HG03280 (cell line): ENCODE data around the gene FLRT1.
"Not testable (repeated sequence)": the region's sequence is repeated elsewhere in the genome, so short reads cannot be mapped to it uniquely, and the experiment has no call there.

Experiments
- ATAC-seq: cut with Tn5 transposase; IDR thresholded peaks from one replicate; pipeline ENCODE4 v1.9.1; 2021; ENCODE audit warnings: mild to moderate bottlenecking, moderate library complexity; ENCODE audit not compliant: unreplicated experiment

FLRT1 gene

DNA sequence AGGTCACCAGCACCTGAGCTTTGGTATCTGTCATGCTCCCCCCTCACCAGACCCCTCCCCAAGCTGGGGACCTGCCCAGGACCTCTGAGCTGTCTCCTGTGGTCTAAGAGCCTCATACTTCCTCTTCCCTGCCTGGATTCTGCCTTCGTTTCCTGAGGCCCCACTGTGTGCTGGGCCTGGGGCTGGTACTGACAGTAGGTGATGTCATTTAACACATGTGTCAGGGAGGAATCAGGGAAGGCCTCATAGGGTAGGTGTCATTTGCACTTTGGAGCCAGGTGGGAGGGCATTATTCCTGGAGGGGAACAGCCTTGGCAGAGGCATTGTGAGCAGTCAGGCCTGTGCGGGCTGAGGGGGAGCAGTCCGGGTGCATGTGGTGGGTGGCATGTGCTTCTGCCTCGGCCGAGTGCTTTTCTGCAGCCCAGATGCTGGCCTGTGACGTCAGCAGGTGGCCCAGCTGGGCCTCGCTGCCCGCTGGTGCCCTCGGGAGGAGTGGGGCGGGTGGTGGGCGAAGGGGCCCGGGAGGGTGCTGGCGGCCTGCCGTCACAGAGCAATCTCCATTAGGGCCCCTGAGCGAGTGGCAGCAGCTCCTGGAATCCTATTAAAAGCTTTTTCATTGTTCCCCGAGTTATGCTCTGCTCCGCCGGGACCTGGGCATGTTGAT is 9.1 kb downstream of the FLRT1 start:
- ATAC-seq: no peak

DNA sequence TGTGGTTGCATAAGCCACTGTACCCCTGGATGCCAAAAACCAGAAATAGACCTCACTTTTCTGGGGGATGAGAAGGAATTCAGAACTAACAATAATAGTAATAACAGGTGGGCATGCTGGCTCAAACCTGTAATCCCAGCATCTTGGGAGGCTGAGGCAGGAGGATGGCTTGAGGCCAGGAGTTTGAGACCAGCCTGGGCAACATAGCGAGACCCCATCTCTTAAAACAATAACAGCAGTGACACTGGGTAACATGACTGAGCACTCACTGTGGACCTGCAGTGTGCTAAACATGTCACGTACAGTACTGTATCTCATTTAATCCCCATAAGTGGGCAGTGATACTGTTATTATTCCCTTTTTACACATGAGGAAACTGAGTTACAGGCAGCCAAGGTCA is 10.0 kb downstream of the FLRT1 start:
- ATAC-seq: no peak

DNA sequence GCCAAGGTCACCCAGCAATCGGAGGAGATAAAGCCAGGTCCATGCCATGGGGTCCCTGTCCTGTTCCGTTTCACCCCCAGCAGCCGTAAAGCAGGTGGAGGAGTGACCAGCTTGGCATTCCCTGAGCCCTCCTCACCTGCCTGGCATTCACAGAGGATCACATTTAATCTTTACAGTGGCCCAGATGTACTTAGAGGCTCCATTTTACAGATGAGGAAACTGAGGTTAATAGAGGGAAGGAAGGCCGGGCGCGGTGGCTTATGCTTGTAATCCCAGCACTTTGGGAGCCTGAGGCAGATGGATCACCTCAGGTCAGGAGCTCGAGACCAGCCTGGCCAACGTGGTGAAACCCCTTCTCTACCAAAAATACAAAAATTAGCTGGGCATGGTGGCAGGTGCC is 11.6 kb downstream of the FLRT1 start:
- not testable (repeated sequence) for ATAC-seq

DNA sequence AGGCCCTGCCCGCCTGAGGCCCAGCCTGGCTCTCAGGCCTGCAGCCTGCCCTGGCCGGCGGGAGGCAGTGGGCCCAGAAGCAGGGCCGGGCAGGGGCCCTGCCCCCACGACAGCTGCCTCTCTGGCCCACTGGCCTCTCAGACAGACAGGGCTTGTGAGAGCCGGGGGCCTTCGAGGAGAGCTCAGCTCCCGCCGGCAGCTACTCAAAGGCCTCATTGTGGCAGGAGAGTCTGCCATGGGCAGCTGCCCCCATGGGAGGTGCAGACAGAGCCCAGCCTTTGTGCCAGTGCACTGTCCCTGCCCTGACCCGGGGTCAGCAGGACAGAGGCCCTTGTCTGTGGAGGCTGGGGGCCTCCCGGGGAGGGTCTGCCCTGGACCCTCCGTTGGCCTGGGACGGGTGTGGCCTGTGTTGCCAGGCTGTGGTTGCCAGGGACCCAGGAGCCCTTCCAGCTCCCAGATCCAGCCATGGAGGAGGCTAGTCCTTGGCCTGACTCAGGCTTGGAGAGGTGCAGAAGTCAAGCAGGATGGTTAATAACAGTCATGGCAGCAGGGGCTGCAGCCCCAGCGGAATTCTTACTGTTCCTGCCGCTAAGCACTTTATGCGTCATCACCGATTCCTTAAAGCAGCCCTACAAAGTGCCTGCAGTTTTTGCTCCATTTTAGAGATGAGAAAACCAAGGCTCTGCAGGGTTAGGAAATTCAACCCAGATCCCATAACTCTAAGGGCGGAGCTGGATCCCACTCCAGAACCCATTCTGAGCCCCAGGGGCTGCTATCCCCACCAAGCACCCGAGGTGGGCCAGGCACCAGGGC is 12.5 kb downstream of the FLRT1 start:
- no peak for ATAC-seq

DNA sequence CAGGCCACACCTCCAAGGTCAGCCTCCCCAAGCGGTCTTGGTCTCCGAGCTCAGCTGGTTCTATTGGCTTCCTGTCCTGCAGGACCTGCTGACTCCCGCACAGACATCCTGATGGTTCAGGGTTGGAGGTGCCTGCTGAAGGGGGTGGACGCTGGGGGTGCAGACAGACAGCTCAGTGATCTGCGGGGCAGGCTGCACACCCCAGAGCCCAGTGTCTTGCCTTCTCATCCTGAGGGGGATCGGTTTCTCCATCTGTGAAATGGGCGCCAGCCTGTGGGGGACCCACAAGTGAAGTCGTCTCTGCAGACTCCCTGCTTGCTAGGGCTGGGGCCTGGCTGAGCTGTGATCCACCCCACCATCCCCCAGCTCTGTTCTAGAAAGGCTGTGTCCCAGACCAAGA is 13.8 kb downstream of the FLRT1 start:
- ATAC-seq: no peak

DNA sequence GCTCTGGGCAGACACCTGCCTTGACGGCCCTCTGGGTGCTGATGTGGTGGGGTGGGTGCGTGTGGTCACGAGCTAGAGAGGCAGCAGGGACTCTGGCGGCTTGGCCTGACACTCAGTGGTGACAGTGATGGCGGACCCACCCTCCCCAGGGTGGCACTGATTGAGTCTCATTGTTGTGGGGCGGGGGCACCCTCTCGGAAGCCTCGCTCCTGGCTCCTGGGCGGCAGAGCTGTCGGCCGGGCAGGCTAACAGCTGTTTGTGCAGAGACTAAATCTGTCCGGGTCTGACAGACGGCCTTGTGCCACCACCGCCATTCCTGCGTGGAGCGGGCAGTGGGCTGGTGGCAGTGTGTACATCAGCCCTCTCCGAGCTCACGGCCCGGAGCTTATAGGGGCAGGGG is 15.6 kb downstream of the FLRT1 start:
- ATAC-seq: no peak

DNA sequence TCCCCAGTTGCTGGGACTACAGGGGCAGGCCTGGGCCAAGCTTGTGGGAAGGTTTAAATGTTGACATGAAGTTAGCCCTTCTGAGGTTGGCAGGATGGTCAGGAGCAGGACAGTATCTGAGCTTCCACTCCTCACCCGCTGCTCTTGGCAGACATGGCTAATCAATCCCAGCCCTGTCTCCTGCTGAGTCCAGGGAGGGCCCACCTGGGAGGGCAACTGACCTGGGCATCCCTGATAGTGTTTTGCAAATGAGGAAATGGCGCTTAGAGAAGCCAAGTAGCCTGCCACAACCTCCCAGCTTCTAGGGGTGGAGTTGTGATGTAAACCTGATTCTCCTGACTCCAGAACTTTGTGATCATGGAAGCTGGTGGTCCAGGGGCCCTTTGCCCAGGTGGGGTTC is 16.7 kb downstream of the FLRT1 start:
- ATAC-seq: no peak

DNA sequence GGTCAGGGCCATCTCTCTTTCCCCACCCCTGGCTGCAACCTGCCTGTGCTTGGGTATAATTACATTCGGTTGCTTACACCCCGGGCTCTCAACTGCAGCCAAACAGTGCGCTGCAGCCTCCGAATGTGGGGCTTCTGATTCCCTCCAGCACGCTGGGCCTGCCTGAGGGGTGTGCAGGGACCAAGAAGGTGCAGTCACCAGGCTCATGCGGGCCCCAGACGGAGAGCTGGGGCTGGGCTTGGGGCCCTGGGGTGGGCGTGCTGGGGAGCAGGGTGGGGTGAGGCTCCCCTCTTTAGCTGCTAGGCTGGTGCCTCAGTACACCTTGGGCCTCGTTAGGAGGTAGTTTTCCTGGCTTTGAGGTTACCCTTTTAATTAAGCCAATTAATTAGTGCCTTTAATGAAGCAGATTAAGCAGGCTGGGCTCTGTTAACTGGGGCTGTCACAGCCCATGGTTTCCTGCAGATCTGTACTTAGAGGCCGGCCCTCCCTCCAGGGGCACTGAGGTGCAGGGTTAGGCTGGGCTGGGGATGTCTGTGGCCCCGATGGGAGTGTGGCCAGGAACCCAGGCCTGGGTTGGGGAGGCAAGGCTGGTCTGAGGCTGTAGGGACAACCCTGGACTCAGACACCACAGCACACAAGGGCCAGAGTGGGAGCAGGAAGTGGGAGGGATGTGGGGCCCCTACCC is 17.3 kb downstream of the FLRT1 start:
- no peak for ATAC-seq

DNA sequence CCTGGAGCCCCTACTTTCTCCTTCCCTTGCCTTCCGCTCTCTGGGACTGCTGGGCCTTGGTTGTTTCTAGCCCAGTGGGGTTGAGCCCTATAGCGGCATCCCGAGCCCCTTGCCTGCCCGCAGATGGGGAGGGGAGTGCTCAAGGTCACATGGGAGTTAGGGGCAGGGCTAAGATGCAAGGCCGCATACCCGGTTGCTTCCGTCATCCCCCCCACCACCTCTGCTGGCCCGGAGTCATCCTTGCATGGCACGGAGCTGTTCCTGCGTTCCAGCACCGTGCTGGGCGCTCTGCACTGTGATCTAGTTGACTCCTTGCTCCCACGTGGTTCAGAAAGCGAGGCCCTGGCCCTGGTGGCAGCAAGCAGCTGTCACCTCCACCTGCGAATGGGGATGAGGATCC is 18.0 kb downstream of the FLRT1 start:
- ATAC-seq: no peak

DNA sequence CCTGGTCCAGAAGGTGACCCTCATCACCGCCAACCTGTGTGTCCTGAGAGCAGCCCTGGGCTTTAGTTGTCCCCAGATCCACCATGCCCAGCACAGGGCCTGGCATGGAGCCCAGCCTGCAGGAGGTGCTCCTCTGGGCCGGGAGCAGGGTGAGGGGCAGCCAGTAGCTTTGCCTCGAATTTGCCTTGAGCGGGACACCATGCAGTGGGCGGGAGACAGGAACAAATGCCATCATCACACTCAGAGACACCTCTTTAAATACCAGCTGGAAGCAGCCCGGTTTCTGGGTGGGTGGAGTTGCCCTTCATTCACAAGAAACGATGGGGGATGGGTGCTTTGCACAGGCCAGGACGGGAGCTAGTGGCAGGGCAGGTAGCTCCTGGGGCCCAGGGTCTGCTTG is 19.3 kb downstream of the FLRT1 start:
- ATAC-seq: no peak

DNA sequence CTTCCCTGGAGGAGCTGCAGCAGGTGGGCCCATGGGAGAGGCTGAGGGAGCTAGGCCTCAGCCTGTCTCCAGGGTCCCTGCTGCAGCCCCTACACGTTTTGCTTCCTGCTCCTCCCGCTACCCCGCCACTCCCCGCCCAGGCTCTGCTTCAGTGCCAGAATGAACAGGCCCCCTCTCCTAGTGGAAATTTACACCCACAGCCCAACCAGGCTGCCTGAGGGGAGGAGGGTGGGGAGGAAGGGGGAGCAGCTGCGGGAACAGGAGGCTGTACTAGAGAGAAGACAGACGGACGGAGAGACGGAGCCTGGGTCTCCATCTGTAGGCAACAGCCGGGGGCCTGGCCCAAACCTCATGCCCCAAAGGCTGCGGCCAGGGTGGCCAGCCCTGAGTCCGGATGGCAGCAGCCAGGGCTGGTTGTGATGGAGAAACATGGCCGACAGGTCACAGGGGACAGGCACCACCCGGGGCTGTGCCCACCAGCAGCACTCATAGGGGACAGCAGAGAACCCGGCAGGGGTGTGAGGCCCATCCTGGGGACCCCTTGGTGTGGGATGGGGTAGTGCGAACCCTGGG is 20.6 kb downstream of the FLRT1 start:
- no peak for ATAC-seq

DNA sequence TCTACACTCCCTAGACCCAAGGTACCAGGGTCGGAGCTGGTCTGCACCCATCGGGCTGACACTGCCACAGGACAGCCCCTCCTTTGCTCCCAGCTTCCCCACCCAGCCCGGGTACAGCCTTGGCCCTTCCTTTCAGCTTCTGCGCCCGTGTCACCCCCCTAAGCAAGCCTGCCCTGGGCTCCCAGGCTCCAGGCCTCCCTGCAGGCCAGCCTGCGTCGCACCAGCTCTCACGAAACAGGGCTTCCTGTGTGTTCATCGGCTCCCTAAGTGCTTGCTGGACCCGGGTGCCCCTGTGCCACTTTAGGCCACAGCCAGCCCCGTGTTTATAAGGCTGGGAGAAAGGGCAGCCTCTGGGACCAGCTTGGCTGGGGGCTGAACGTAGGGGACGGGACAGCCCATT is 21.1 kb downstream of the FLRT1 start:
- ATAC-seq: no peak

DNA sequence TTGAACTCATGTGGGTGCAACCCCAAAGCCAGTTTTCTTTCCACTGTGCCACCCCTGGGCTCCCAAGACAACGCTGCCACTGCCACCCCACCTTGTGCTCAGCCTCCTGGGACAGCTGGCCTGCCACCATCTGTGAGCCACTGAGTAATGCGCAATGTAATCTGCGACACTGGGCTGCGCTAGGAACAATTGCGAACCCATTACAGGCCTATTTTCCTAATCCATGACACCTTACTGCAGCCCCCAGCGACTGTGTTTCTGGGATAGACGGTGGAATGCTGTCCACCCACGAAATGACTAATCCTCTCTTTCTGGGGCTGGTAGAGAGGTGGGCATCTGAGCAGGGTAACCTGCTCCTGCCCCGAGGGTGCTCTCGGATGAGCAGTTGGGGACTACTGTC is 22.2 kb downstream of the FLRT1 start:
- no peak for ATAC-seq

DNA sequence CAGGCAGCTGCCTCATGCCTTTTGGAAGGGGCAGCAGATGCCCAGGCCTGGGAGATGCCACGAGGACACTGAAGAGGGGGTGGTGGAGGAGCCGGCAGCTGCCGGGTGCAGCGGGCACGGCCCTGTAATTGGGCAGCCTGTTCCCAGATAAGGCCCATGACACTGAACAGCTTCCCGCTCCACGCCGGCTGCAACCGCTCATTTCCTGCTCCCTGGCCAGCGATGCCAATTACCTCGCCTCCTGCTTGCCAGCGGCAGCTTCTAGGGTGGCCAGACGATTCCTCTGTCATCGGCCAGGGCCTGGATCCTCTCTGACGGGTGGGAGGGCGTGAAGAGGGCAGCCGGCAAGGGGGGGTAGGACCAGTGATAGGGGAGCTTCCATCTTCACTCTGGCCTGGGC is 22.8 kb downstream of the FLRT1 start:
- no peak for ATAC-seq

DNA sequence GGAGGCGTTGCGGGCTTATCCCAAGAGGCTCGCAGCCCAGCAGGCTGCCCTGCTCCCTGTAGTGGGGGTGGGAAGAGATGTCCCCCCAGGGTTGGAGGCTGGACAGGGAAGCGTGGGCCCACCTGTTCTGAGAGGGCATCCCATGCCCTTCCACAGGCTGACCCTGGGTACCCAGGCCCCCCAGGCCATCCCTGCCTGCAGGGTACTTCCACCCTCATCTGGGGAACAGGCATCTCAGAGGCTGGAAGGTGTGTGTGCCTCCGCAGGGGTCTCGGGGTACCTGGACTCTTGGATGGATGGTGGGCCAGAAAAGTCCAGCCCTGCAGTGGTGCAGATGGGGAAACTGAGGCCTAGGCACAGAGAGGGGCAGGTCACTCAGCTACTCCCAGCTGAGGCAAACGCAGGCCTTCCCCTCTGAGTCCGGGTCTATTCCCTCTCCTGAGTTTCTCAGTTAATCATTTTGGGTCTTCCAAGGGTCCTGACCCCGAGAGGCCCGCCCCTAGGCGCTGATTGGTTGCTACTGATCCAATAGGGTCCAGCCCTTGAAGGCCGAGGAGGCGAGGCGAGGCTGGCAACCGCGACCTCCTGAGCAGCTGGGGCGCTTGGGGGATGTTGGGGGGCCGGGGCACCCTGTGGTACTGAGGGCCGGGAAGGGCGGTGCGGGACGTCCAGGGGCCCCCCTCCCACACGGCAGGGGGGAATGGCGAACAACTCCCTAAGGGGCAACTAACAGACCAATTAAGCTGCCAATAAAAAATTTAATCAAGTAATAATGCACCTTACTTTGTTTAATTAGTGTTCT is 23.8 kb downstream of the FLRT1 start:
- ATAC-seq: no peak

DNA sequence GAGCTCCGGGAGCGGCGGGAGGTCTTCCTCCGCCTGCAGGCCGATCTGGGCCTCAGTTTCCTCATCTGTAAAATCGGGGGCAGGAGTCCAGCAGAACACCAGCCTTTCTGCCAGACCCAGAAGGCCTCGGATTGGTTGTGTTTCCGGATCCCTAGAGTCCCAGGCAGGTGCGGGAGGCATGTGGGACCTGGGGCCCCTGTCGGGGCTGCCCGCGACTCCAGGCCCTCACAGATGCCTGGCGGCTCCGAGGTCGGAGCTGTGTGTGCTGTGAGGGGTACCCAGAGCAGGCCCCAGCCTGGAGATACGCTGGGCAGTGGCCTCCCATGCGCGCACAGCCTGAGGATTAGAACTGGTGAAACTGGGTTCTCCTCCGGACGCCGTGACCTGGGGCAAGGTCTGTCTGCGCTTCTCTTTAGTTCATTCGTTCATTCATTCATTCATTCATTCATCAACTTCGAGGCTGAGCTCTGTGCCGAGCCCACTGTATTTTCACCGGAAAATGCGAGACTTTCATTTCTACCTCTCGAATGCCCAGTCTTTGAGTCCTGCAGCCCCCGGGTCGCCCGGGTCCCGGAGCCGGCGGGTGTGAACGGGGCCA is 24.6 kb downstream of the FLRT1 start:
- ATAC-seq: no peak

DNA sequence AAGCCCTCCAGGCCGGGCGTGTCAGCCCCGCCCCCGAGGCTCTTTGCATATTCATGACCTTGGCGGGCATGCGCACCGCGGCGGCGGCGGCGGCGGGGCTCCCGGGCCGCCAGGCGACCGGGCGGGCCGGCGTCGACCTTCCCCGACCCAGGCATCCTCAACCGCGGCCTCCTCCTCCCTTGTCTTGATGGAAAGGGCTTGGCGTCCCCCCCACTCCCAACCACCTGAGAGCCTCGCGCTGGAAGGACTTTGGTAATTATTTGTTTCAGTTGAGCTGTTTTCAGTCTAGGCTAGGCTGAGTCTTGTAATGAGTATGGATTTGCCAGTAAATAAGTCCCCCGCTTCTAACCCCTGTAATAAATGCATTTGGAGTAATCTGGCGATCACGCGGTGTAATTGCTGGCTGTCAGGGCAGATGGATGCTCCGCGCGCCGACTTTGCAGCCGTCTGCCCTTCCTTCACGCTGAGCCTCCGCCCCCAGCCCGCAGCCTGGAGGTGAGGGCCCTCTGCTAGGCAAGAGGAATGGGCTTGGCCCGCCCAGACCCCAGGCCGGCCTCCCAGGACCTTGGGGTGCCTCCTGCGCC is 25.2 kb downstream of the FLRT1 start:
- no peak for ATAC-seq

DNA sequence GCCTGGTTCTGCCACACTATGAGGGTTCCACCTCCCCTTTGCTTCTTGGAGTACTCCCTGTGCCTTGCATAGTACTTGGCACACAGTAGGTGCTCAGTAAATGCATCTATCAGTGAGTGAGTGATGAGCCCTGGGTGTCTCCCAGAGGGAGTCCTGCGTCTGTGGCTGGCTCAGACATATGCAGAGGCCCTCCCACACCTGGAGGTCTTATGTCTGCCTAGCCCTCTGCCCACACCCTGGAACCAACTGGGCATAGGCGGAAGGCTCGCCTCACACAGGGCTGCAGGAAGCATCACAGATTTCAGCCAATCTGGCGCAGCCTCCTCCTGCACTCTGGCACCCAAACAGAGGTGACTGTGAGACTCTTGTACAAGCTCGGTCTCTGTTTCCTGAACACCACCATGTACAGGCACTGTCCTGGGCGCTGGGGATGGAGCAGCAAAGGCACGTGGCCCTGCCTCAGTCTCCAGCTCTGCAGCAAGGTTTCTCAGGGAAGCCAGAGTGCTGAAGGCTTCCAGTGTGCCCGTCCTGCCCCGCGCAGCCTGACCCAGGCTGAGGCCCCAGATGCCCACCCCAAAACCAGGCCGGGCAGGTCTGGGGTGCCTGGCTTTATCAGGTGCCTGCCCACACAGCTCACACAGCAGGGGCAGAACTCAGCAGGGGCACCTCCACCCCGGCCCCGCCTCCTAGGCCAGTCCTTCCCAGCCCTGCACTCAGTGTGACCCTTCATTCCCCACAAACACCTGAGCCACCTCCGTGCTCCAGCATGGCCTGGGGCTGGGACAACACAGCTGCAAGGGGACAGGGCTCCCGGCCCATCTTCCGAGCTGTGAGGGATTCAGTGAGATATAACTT is 26.7 kb downstream of the FLRT1 start:
- ATAC-seq: no peak

DNA sequence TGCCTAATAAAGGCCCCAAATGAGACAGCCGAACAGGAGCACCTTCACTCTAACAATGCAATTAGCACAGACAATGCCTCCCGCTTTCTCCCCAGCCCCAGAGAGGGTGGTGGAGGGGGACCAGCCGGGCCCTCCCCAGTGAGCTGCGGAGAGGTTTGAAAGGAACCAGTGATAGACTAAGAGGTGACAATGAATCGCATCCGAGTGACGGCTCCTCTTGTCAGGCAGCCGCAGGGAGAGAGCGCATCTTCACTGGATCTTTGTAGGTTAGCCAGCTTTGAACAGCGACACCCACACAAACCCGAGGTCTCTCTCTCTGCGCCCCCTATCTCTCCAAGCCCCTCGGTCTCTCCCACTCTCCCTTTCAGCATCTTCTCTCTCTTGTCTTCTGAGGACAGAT is 28.0 kb downstream of the FLRT1 start:
- ATAC-seq: no peak
